HepG2 (cell line): ENCODE measurements around the gene SSC4D. TPM values are rescaled to one million over a fixed set of nuclear protein-coding genes. Genes with fewer than 3 reads are reported as not detected.

Experiments used
- ARNT ChIP-seq: fragments of 450-650 bp; IDR thresholded peaks from 2 replicates; pipeline ENCODE4 v1.6.1; 2017
- HNRNPLL ChIP-seq: fragments of 200-400 bp; formaldehyde crosslinking; IDR thresholded peaks from 2 replicates; pipeline ENCODE4 v1.6.1; 2017; ENCODE audit warnings: mild to moderate bottlenecking, low read depth, low read length; ENCODE audit not compliant: poor library complexity, severe bottlenecking
- MXD1 ChIP-seq: sonication (generic); formaldehyde crosslinking; IDR thresholded peaks from 2 replicates; pipeline ENCODE4 v1.4.0; 2020; ENCODE audit warnings: mild to moderate bottlenecking, missing genetic modification reagents
- POGZ ChIP-seq: sonication (generic); formaldehyde crosslinking; IDR thresholded peaks from 2 replicates; pipeline ENCODE4 v1.4.0; 2020; ENCODE audit warnings: mild to moderate bottlenecking, missing genetic modification reagents
- SRSF1 ChIP-seq: fragments of 200-400 bp; formaldehyde crosslinking; optimal IDR thresholded peaks from 2 replicates; pipeline ENCODE3; 2017; ENCODE audit warnings: mild to moderate bottlenecking, low read depth, low read length, moderate library complexity
- TEAD2 ChIP-seq: sonication (generic); formaldehyde crosslinking; IDR thresholded peaks from 2 replicates; pipeline ENCODE4 v1.9.0; 2021; ENCODE audit warnings: missing genetic modification reagents
- XRCC5 ChIP-seq: fragments of 200-400 bp; formaldehyde crosslinking; optimal IDR thresholded peaks from 2 replicates; pipeline ENCODE3; 2017; ENCODE audit warnings: mild to moderate bottlenecking, low read length
- ZNF160 ChIP-seq: sonication (generic); formaldehyde crosslinking; IDR thresholded peaks from 2 replicates; pipeline ENCODE4 v1.8.0; 2022; ENCODE audit warnings: mild to moderate bottlenecking, inconsistent platforms, missing genetic modification reagents
- ZNF225 ChIP-seq: sonication (generic); formaldehyde crosslinking; IDR thresholded peaks from 2 replicates; pipeline ENCODE4 v1.4.0; 2020; ENCODE audit warnings: mild to moderate bottlenecking, missing genetic modification reagents
- ZNF382 ChIP-seq: sonication (generic); formaldehyde crosslinking; IDR thresholded peaks from 2 replicates; pipeline ENCODE4 v1.5.0; 2020; ENCODE audit warnings: missing genetic modification reagents, mild to moderate bottlenecking, borderline replicate concordance
- ZNF383 ChIP-seq: sonication (generic); formaldehyde crosslinking; IDR thresholded peaks from 2 replicates; pipeline ENCODE4 v1.4.0; 2020; ENCODE audit warnings: missing genetic modification reagents, mild to moderate bottlenecking, borderline replicate concordance
- ZNF780A ChIP-seq: sonication (generic); formaldehyde crosslinking; IDR thresholded peaks from 2 replicates; pipeline ENCODE4 v1.8.0; 2022; ENCODE audit warnings: mild to moderate bottlenecking, missing genetic modification reagents, moderate library complexity
- ZNF782 ChIP-seq: sonication (generic); formaldehyde crosslinking; IDR thresholded peaks from 2 replicates; pipeline ENCODE4 v1.4.0; 2020; ENCODE audit warnings: missing genetic modification reagents, mild to moderate bottlenecking, borderline replicate concordance
- ZNF879 ChIP-seq: sonication (generic); formaldehyde crosslinking; IDR thresholded peaks from 2 replicates; pipeline ENCODE4 v1.8.1; 2023; ENCODE audit warnings: missing genetic modification reagents
- polyA plus RNA-seq, 8 experiments: library from polyadenylated mRNA; depleted of rRNA in 3 of 8; stranded (reverse) in 7 of 8; unstranded in 1 of 8; fragments of >200 nt; fragmentation: Illumina TruSeq in 4 of 8; extraction: Trizol in 4 of 8; gene quantifications; 2 replicates each; pipeline versions ENCODE4 v1.2.1 to v1.2.3, GENCODE V29; 2011 to 2016; ENCODE audit warnings: low read depth in 4 of 8, missing spikeins in 1 of 8, mixed read lengths in 1 of 8; ENCODE audit not compliant: insufficient read depth in 1 of 8
- total RNA-seq, 5 experiments: library from RNA; depleted of rRNA; stranded (reverse); fragments of >200 nt; fragmentation: Illumina TruSeq; extraction: Trizol; gene quantifications; 2 replicates each; pipeline ENCODE4 v1.2.3, GENCODE V29; 2016; ENCODE audit warnings: low read depth in 1 of 5
- TF ChIP-seq, protein P1 (sequence below): sonication (generic); formaldehyde crosslinking; IDR thresholded peaks from 2 replicates; pipeline ENCODE4 v1.5.0; 2020; ENCODE audit warnings: mild to moderate bottlenecking, missing genetic modification reagents
- TF ChIP-seq, protein P2 (sequence below): sonication (generic); formaldehyde crosslinking; IDR thresholded peaks from 2 replicates; pipeline ENCODE4 v1.4.0; 2020; ENCODE audit warnings: missing genetic modification reagents
- TF ChIP-seq, protein P3 (sequence below): sonication (generic); formaldehyde crosslinking; IDR thresholded peaks from 2 replicates; pipeline ENCODE4 v1.8.1; 2022; ENCODE audit warnings: mild to moderate bottlenecking, missing genetic modification reagents
- TF ChIP-seq, protein P4 (sequence below), 2 experiments: fragments of 450-650 bp in 1 of 2; sonication (generic) in 1 of 2; formaldehyde crosslinking; IDR thresholded peaks; 2 replicates each; pipeline versions ENCODE4 v1.5.0 to v1.8.0; 2020 to 2022; ENCODE audit warnings: mild to moderate bottlenecking in 1 of 2, missing genetic modification reagents in 1 of 2

Gene SSC4D
- total and polyA plus RNA-seq, 2 of the 13 experiments (the other 11 are each of a cell fraction or from before 2014, with no cell fraction given), result 33.3 to 63.8 TPM

GRCh38 chr7:76393116-76394031, 16.1 kb downstream of the SSC4D start (continued):
- TF ChIP-seq POGZ (CRISPR knock-in tag) (peak; percentile 33; the same call in 1 of the 2 replicates), ZNF782 (CRISPR knock-in tag) (peak; percentile 33), HNRNPLL (peak; percentile 22), ARNT (no peak), MXD1 (CRISPR knock-in tag) (peak; percentile 96), ZNF780A (CRISPR knock-in tag) (no peak), TEAD2 (0 out of 2 replicates have a peak, but pooled peaks have one; percentile 54), ZNF879 (CRISPR knock-in tag) (peak; percentile 79; the same call in 1 of the 2 replicates), ZNF382 (CRISPR knock-in tag) (no peak), ZNF383 (peak; percentile 49; the same call in 1 of the 2 replicates), XRCC5 (peak; percentile 12), ZNF160 (CRISPR knock-in tag) (peak; percentile 80), ZNF225 (CRISPR knock-in tag) (peak; percentile 85), SRSF1 (no peak)
- TF ChIP-seq, protein P1, sequence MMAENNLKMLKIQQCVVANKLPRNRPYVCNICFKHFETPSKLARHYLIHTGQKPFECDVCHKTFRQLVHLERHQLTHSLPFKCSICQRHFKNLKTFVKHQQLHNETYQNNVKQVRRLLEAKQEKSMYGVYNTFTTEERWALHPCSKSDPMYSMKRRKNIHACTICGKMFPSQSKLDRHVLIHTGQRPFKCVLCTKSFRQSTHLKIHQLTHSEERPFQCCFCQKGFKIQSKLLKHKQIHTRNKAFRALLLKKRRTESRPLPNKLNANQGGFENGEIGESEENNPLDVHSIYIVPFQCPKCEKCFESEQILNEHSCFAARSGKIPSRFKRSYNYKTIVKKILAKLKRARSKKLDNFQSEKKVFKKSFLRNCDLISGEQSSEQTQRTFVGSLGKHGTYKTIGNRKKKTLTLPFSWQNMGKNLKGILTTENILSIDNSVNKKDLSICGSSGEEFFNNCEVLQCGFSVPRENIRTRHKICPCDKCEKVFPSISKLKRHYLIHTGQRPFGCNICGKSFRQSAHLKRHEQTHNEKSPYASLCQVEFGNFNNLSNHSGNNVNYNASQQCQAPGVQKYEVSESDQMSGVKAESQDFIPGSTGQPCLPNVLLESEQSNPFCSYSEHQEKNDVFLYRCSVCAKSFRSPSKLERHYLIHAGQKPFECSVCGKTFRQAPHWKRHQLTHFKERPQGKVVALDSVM (CRISPR knock-in tag), result peak; percentile 15; the same call in 1 of the 2 replicates
- TF ChIP-seq, protein P2, sequence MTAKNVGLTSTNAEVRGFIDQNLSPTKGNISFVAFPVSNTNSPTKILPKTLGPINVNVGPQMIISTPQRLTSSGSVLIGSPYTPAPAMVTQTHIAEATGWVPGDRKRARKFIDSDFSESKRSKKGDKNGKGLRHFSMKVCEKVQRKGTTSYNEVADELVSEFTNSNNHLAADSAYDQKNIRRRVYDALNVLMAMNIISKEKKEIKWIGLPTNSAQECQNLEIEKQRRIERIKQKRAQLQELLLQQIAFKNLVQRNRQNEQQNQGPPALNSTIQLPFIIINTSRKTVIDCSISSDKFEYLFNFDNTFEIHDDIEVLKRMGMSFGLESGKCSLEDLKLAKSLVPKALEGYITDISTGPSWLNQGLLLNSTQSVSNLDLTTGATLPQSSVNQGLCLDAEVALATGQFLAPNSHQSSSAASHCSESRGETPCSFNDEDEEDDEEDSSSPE (CRISPR knock-in tag), result peak; percentile 76
- TF ChIP-seq, protein P3, sequence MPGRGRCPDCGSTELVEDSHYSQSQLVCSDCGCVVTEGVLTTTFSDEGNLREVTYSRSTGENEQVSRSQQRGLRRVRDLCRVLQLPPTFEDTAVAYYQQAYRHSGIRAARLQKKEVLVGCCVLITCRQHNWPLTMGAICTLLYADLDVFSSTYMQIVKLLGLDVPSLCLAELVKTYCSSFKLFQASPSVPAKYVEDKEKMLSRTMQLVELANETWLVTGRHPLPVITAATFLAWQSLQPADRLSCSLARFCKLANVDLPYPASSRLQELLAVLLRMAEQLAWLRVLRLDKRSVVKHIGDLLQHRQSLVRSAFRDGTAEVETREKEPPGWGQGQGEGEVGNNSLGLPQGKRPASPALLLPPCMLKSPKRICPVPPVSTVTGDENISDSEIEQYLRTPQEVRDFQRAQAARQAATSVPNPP, result peak; percentile 75; the same call in 1 of the 2 replicates
- TF ChIP-seq, protein P4, sequence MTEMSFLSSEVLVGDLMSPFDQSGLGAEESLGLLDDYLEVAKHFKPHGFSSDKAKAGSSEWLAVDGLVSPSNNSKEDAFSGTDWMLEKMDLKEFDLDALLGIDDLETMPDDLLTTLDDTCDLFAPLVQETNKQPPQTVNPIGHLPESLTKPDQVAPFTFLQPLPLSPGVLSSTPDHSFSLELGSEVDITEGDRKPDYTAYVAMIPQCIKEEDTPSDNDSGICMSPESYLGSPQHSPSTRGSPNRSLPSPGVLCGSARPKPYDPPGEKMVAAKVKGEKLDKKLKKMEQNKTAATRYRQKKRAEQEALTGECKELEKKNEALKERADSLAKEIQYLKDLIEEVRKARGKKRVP (CRISPR knock-in tag; IDR thresholded peaks at IDR 0.05), result no peak; a peak in 1 of 4 replicates
